ENCODE measurements around the gene PCBP3.

DNA sequence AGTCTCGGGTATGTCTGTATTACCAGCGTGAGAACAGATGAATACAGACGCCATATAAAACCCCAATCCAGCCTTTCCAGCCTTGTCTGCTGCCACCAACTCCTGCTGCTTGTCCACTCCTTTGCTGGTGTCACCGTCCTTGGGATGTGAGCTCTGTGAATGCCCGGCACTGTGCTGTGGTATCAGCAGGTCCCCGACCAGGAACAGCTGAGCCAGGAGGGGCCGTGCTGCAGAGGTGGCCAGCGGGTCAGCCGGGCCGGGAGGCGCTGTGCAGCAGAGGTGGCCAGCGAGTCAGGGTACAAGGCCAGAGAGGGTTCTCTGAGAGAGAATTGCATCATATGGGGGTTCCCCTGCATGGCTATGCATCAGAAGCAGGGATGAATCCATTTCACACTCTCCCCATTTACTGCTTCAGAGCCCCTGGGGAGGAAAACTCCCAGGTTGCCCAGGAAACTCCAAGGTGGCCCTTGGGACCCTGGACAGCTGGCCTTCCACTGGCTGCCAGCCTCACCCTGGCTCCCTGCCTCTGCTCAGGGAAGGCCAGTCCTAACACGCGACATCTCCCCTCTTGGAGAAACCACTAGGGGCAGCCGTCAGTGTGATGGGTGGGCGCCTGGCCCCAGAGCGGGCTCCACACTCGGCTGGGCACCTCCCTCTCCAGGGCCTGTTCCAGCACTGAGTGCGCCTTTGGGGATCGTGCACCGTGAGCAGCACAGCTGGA is 215.7 kb downstream of the PCBP3 start:
- no peak for TF ChIP-seq GATA2 (IDR thresholded peaks at IDR 0.05; ENCODE audit: low read depth, low read length)
- TF ChIP-seq GATA3 (IDR thresholded peaks at IDR 0.05; ENCODE audit: low read depth, low read length), result no peak
